ENCODE results near the gene DGCR8.

DNA sequence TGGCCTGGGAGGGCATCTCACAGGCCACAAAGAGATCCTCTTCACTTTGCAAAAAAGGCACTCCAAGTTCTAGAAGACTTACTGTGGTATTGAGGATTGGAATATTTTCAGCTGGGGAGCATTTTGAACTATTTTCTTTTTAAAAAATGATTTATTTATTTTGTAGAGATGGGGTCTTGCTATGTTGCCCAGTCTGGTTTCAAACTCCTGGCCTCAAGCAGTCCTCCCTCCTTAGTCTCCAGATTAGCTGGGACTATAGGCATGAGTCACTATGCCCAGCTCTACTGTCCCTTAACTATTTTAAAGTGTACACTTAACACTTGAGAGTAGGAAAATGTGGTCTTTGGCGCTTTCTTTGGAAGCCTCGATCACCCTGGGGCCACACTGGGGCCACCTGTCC is 24.9 kb upstream of the DGCR8 start:
- TF ChIP-seq, protein P1, sequence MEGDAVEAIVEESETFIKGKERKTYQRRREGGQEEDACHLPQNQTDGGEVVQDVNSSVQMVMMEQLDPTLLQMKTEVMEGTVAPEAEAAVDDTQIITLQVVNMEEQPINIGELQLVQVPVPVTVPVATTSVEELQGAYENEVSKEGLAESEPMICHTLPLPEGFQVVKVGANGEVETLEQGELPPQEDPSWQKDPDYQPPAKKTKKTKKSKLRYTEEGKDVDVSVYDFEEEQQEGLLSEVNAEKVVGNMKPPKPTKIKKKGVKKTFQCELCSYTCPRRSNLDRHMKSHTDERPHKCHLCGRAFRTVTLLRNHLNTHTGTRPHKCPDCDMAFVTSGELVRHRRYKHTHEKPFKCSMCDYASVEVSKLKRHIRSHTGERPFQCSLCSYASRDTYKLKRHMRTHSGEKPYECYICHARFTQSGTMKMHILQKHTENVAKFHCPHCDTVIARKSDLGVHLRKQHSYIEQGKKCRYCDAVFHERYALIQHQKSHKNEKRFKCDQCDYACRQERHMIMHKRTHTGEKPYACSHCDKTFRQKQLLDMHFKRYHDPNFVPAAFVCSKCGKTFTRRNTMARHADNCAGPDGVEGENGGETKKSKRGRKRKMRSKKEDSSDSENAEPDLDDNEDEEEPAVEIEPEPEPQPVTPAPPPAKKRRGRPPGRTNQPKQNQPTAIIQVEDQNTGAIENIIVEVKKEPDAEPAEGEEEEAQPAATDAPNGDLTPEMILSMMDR (IDR thresholded peaks at IDR 0.05): no peak
- TF ChIP-seq POLR2AphosphoS5 (IDR thresholded peaks at IDR 0.05): no peak
- TF ChIP-seq POLR2A (IDR thresholded peaks at IDR 0.05): no peak
